Measurements from ENCODE around the gene APCDD1L. TPM values are rescaled to one million over a fixed set of nuclear protein-coding genes. Genes with fewer than 3 reads are reported as not detected.
"Not testable (repeated sequence)": the region's sequence is repeated elsewhere in the genome, so short reads cannot be mapped to it uniquely, and the experiment has no call there.

The APCDD1L gene
- total RNA-seq, 1 donor from 2014 or later, result not detected

DNA sequence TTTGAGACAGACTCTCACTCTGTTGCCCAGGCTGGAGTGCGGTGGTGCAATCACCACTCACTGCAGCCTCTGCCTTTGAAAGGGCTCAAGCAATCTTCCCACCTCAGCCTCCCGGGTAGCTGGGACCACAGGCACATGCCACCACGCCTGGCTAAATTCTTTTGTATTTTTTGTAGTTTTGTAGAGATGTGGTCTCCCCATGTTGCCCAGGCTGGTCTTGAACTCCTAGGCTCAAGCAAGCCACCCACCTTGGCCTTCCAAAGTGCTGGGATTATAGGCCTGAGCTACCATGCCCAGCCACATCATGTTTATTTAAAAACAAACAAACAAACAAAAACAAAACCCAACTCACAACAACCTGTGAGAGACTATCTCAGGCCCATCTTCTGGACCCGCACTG lies 29.7 kb upstream of the APCDD1L start:
- Mint-ChIP-seq H3K27me3 (ENCODE audit: unreplicated experiment) (peaks cover 2% of the 10 kb centered on the region), H3K36me3 (ENCODE audit: unreplicated experiment) (no peaks in the 10 kb centered on the region), H3K9me3 (ENCODE audit: unreplicated experiment) (peaks cover 2% of the 10 kb centered on the region), H3K4me1 (ENCODE audit: low read depth, unreplicated experiment) (peaks cover 17% of the 10 kb centered on the region), H3K4me3 (ENCODE audit: unreplicated experiment) (no peak overlapping the region), H3K27ac (ENCODE audit: unreplicated experiment) (no peak overlapping the region)
- no peak for DNase-seq
- TF ChIP-seq, protein P1, sequence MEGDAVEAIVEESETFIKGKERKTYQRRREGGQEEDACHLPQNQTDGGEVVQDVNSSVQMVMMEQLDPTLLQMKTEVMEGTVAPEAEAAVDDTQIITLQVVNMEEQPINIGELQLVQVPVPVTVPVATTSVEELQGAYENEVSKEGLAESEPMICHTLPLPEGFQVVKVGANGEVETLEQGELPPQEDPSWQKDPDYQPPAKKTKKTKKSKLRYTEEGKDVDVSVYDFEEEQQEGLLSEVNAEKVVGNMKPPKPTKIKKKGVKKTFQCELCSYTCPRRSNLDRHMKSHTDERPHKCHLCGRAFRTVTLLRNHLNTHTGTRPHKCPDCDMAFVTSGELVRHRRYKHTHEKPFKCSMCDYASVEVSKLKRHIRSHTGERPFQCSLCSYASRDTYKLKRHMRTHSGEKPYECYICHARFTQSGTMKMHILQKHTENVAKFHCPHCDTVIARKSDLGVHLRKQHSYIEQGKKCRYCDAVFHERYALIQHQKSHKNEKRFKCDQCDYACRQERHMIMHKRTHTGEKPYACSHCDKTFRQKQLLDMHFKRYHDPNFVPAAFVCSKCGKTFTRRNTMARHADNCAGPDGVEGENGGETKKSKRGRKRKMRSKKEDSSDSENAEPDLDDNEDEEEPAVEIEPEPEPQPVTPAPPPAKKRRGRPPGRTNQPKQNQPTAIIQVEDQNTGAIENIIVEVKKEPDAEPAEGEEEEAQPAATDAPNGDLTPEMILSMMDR (IDR thresholded peaks at IDR 0.05; ENCODE audit: partially characterized antibody, unreplicated experiment), result no peak

DNA sequence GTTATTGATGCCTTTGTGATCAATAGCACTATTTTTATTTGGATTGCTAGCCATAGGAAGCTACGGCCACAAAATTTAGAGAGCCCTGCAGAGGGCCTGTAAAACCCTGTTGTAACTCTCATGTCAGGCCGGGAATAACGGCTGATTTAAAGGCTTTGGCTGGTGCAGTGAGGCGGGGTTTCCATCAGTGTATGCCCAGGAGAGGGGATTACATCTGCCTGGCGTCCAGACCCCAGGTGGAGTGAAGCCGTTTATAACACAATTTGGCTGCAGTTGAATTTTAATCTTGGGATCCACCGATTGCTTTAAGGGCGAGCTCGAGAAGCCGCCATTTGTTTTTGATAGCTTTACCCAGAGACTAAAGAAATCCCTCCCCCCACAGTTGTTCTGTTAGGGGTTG lies 29.1 kb upstream of the APCDD1L start:
- peak overlapping the region; percentile 10 for H3K4me3 Mint-ChIP-seq (ENCODE audit: unreplicated experiment)

DNA sequence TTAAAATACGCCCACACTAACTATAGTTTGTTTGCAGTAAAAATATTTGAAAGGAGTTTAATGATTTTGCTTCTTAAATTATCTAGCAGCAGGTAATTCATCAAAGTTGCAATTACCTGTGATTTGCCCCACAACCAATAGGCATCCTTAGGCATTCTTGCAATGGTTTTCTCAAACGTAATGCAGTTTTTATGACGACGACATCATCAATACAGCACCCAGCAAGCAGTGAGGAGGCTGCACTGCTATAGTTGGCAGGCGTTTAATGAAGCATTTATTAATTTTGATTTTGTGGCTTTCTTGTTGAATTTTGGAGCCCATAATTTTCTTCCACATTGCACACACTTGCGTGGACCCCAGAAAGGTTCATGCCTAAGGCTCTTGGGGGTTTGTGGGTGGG lies 28.1 kb upstream of the APCDD1L start:
- peaks cover 4% of the 10 kb centered on the region for H3K9me3 Mint-ChIP-seq (ENCODE audit: unreplicated experiment)
- TF ChIP-seq, protein P1 (IDR thresholded peaks at IDR 0.05; ENCODE audit: partially characterized antibody, unreplicated experiment), result no peak
- H3K4me1 Mint-ChIP-seq (ENCODE audit: low read depth, unreplicated experiment), result peaks cover 16% of the 10 kb centered on the region
- H3K4me3 Mint-ChIP-seq (ENCODE audit: unreplicated experiment), result no peak overlapping the region
- no peak for DNase-seq
- H3K27me3 Mint-ChIP-seq (ENCODE audit: unreplicated experiment), result peaks cover 2% of the 10 kb centered on the region
- H3K36me3 Mint-ChIP-seq (ENCODE audit: unreplicated experiment), result peaks cover under 1% of the 10 kb centered on the region
- no peak overlapping the region for H3K27ac Mint-ChIP-seq (ENCODE audit: unreplicated experiment)

More for the DNA sequence above, 29.1 kb upstream of the APCDD1L start:
- Mint-ChIP-seq H3K36me3 (ENCODE audit: unreplicated experiment) (no peaks in the 10 kb centered on the region), H3K9me3 (ENCODE audit: unreplicated experiment) (peaks cover 2% of the 10 kb centered on the region), H3K27me3 (ENCODE audit: unreplicated experiment) (peaks cover 2% of the 10 kb centered on the region), H3K4me1 (ENCODE audit: low read depth, unreplicated experiment) (peaks cover 17% of the 10 kb centered on the region), H3K27ac (ENCODE audit: unreplicated experiment) (peak overlapping the region; percentile 8)
- TF ChIP-seq, protein P1 (IDR thresholded peaks at IDR 0.05; ENCODE audit: partially characterized antibody, unreplicated experiment), result no peak
- peak; percentile 39 for DNase-seq

DNA sequence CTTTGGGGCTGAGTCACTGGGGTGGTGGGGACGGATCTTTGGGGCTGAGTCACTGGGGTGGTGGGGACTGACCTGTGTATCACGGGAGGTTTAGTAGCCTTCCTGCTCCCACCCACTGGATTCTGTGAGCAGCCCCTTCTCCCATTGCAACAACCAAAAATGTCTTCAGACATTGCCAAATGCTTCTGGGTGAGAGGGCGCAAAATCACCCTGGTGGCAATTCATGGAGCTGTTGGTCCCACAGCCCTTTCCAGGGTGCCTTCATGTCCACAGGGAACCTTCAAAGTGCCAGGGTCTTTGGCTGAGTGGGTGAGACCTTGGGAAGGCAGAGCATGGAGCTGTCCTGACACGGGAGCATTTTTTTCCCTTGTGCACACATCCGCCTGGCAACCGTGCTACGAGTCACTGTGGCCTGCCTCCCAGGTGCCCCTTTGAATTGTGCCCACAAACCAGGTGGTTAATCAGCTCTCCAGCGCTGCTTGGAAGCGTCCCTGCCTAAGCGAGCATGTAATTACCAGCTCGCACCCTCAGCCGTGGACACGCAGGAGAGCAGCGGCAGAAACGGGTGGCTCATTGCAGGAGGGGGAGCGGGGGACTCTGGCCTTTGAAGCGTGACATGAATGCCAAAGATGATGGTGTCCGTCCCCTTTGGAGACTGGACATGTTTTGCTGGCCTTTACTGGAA lies 27.4 kb upstream of the APCDD1L start:
- DNase-seq, result no peak

DNA sequence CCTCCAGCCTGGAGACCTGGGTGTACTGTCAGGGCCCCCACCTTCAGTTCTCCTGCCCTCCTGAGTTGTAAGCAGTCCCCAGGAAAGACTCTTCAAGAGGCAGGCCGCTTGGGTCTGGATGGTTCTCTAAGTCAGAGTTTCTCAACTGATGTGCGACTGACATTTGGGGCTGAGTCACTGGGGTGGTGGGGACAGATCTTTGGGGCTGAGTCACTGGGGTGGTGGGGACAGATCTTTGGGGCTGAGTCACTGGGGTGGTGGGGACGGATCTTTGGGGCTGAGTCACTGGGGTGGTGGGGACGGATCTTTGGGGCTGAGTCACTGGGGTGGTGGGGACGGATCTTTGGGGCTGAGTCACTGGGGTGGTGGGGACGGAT lies 26.8 kb upstream of the APCDD1L start:
- not testable (repeated sequence) for DNase-seq; H3K27me3 Mint-ChIP-seq (ENCODE audit: unreplicated experiment); H3K36me3 Mint-ChIP-seq (ENCODE audit: unreplicated experiment); H3K4me3 Mint-ChIP-seq (ENCODE audit: unreplicated experiment); H3K27ac Mint-ChIP-seq (ENCODE audit: unreplicated experiment); H3K9me3 Mint-ChIP-seq (ENCODE audit: unreplicated experiment)
- H3K4me1 Mint-ChIP-seq (ENCODE audit: low read depth, unreplicated experiment), result peaks cover 11% of the 10 kb centered on the region

More for the DNA sequence above, 27.4 kb upstream of the APCDD1L start:
- peaks cover 16% of the 10 kb centered on the region for H3K4me1 Mint-ChIP-seq (ENCODE audit: low read depth, unreplicated experiment)
- H3K9me3 Mint-ChIP-seq (ENCODE audit: unreplicated experiment), result peaks cover 4% of the 10 kb centered on the region
- peaks cover 8% of the 10 kb centered on the region for H3K36me3 Mint-ChIP-seq (ENCODE audit: unreplicated experiment)
- H3K27me3 Mint-ChIP-seq (ENCODE audit: unreplicated experiment), result peaks cover 2% of the 10 kb centered on the region
- no peak overlapping the region for H3K27ac Mint-ChIP-seq (ENCODE audit: unreplicated experiment)
- TF ChIP-seq, protein P1 (IDR thresholded peaks at IDR 0.05; ENCODE audit: partially characterized antibody, unreplicated experiment), result no peak
- no peak overlapping the region for H3K4me3 Mint-ChIP-seq (ENCODE audit: unreplicated experiment)
